Endodermal cell (in vitro differentiated cells): ENCODE results near the gene FGFR2. TPM values are rescaled to one million over a fixed set of nuclear protein-coding genes. Genes with fewer than 3 reads are reported as not detected.

Experiments
- DNase-seq: peaks from one replicate; pipeline ENCODE4 v3.0.0-alpha.2; 2017
- H3K27ac ChIP-seq: 2 replicates; pipeline ENCODE4 v1.5.1; 2013; ENCODE audit warnings: mild to moderate bottlenecking, low read depth, low read length, moderate library complexity
- H3K27me3 ChIP-seq: 2 replicates; pipeline ENCODE4 v1.6.1; 2013; ENCODE audit warnings: mild to moderate bottlenecking, low read length, moderate library complexity; ENCODE audit not compliant: insufficient read depth, control insufficient read depth, poor library complexity, severe bottlenecking
- H3K36me3 ChIP-seq: 2 replicates; pipeline ENCODE4 v1.7.0; 2013; ENCODE audit warnings: mild to moderate bottlenecking, low read length, moderate library complexity; ENCODE audit not compliant: control insufficient read depth, insufficient read depth
- H3K4me1 ChIP-seq: one replicate; pipeline ENCODE4 v1.7.0; 2013; ENCODE audit warnings: low read length; ENCODE audit not compliant: control insufficient read depth, insufficient read depth
- H3K4me3 ChIP-seq: 2 replicates; pipeline ENCODE4 v1.5.1; 2013; ENCODE audit warnings: mild to moderate bottlenecking, low read length, moderate library complexity
- H3K9ac ChIP-seq: 2 replicates; pipeline ENCODE4 v1.6.1; 2013; ENCODE audit warnings: mild to moderate bottlenecking, low read length, moderate library complexity; ENCODE audit not compliant: poor library complexity, severe bottlenecking; ENCODE audit errors: extremely low read depth
- H3K9me3 ChIP-seq: 2 replicates; pipeline ENCODE4 v1.6.1; 2013; ENCODE audit warnings: mild to moderate bottlenecking, low read length, moderate library complexity; ENCODE audit not compliant: control insufficient read depth
- H3K27ac Mint-ChIP-seq: 2 replicates; pipeline ENCODE4 v1.8.0; 2020; ENCODE audit warnings: mixed read lengths
- H3K27me3 Mint-ChIP-seq: 2 replicates; pipeline ENCODE4 v1.8.0; 2021; ENCODE audit warnings: mild to moderate bottlenecking, mixed read lengths; ENCODE audit not compliant: insufficient read depth
- H3K36me3 Mint-ChIP-seq: 2 replicates; pipeline ENCODE4 v1.8.0; 2020; ENCODE audit warnings: low read depth, mixed read lengths
- H3K4me1 Mint-ChIP-seq: 2 replicates; pipeline ENCODE4 v1.8.0; 2020; ENCODE audit warnings: mixed read lengths
- H3K4me3 Mint-ChIP-seq: 2 replicates; pipeline ENCODE4 v1.8.0; 2020; ENCODE audit warnings: mild to moderate bottlenecking, moderate library complexity, mixed read lengths
- H3K9me3 Mint-ChIP-seq: 2 replicates; pipeline ENCODE4 v1.8.0; 2020; ENCODE audit warnings: mild to moderate bottlenecking, mixed read lengths
- CTCF ChIP-seq: fragments of 200-600 bp; sonication (generic); conservative IDR thresholded peaks from 2 replicates; pipeline ENCODE4 v1.5.0; 2021; ENCODE audit warnings: antibody characterized with exemption, mild to moderate bottlenecking
- WGBS, 2 experiments: methylation state at CpG; one replicate each; pipeline versions ENCODE4 v1.1.5 to v1.1.7; 2013; ENCODE audit warnings: missing lambda C conversion rate in 2 of 2, mixed read lengths in 1 of 2; ENCODE audit not compliant: insufficient coverage in 1 of 2, insufficient read length in 1 of 2; 5-methylcytosine and 5-hydroxymethylcytosine counted together
- total RNA-seq, 2 donors: library from RNA; stranded (reverse); fragmentation: NEBNext Ultra II Directional in 1 of 2; extraction: Animal tissue kit (Norgen Biotek cat#: 25700) in 1 of 2; gene quantifications; 2 replicates in 1 of 2; 3 replicates in 1 of 2; pipeline ENCODE4 v1.2.1, GENCODE V29; 2021

The FGFR2 gene
- total RNA-seq, 2 donors from 2014 or later = 56.5 to 77.0 TPM

GRCh38 chr10:121494296-121494695 is 103.9 kb downstream of the FGFR2 start:
- H3K36me3 ChIP-seq = peaks cover 40% of the 10 kb centered on the region
- H3K4me1 ChIP-seq = peaks cover 3% of the 10 kb centered on the region
- no peaks in the 10 kb centered on the region for H3K27me3 Mint-ChIP-seq
- H3K36me3 Mint-ChIP-seq = peaks cover 77% of the 10 kb centered on the region
- peak overlapping the region; percentile 31 for H3K27ac Mint-ChIP-seq
- no peak overlapping the region for H3K27ac ChIP-seq
- H3K9me3 ChIP-seq = no peaks in the 10 kb centered on the region
- peaks cover 25% of the 10 kb centered on the region for H3K4me1 Mint-ChIP-seq
- no peaks in the 10 kb centered on the region for H3K9me3 Mint-ChIP-seq
- no peaks in the 10 kb centered on the region for H3K27me3 ChIP-seq
- H3K4me3 ChIP-seq = no peak overlapping the region
- 100% methylated on average over 1 of the region's 2 CpGs; no CpG with 5 or more reads in 1 of the 2 experiments for WGBS, 2 experiments
- no peak overlapping the region for H3K4me3 Mint-ChIP-seq
- no peak for TF ChIP-seq CTCF
- H3K9ac ChIP-seq = no peak overlapping the region
- no peak for DNase-seq

- Mint-ChIP-seq H3K4me1 (peaks cover 25% of the 10 kb centered on the region), H3K36me3 (peaks cover 76% of the 10 kb centered on the region), H3K27ac (peak overlapping the region; percentile 31), H3K9me3 (no peaks in the 10 kb centered on the region), H3K27me3 (no peaks in the 10 kb centered on the region), H3K4me3 (no peak overlapping the region)
- Histone ChIP-seq H3K27ac (no peak overlapping the region), H3K9me3 (no peaks in the 10 kb centered on the region), H3K4me1 (peaks cover 3% of the 10 kb centered on the region), H3K9ac (no peak overlapping the region), H3K36me3 (peaks cover 42% of the 10 kb centered on the region), H3K27me3 (no peaks in the 10 kb centered on the region), H3K4me3 (no peak overlapping the region)
- WGBS, 2 experiments = 78 to 89% methylated on average over 8 of the region's 8 CpGs
- DNase-seq = no peak
- TF ChIP-seq CTCF = no peak
These were observed 104.7 kb downstream of the FGFR2 start for GRCh38 chr10:121493521-121493920.

- no peak for TF ChIP-seq CTCF
- no peaks in the 10 kb centered on the region for H3K9me3 ChIP-seq
- Mint-ChIP-seq H3K4me1 (peaks cover 25% of the 10 kb centered on the region), H3K27me3 (no peaks in the 10 kb centered on the region), H3K4me3 (no peak overlapping the region), H3K9me3 (no peaks in the 10 kb centered on the region), H3K36me3 (peaks cover 77% of the 10 kb centered on the region), H3K27ac (peak overlapping the region; percentile 67)
- H3K9ac ChIP-seq = no peak overlapping the region
- peaks cover 3% of the 10 kb centered on the region for H3K4me1 ChIP-seq
- H3K4me3 ChIP-seq = no peak overlapping the region
- no peak overlapping the region for H3K27ac ChIP-seq
- peaks cover 39% of the 10 kb centered on the region for H3K36me3 ChIP-seq
- no peak for DNase-seq
- WGBS, 2 experiments = 80 to 90% methylated on average over 13 to 17 of the region's 17 CpGs
- no peaks in the 10 kb centered on the region for H3K27me3 ChIP-seq
These were observed 107.2 kb downstream of the FGFR2 start for GRCh38 chr10:121490871-121491519.
